Hepatocyte (in vitro differentiated cells): ENCODE data around the gene NAV2. TPM values are rescaled to one million over a fixed set of nuclear protein-coding genes. Genes with fewer than 3 reads are reported as not detected.

Experiments used
- DNase-seq: peaks from one replicate; pipeline ENCODE4 v3.0.0-alpha.2; 2016; ENCODE audit warnings: low spot score
- H2AFZ ChIP-seq: fragments of 200-600 bp; sonication (generic); 2 replicates; pipeline ENCODE4 v1.6.0; 2016; ENCODE audit warnings: antibody characterized with exemption, mild to moderate bottlenecking
- H3K27ac ChIP-seq: fragments of 200-600 bp; sonication (generic); 2 replicates; pipeline ENCODE4 v1.5.1; 2016; ENCODE audit warnings: mild to moderate bottlenecking
- H3K27me3 ChIP-seq: fragments of 200-600 bp; sonication (generic); 2 replicates; pipeline ENCODE4 v1.6.1; 2016
- H3K36me3 ChIP-seq: fragments of 200-600 bp; sonication (generic); replicated peaks from 2 replicates; pipeline ENCODE4 v1.5.1; 2016; ENCODE audit warnings: low read depth; ENCODE audit not compliant: insufficient read depth
- H3K4me1 ChIP-seq: fragments of 200-600 bp; sonication (generic); 2 replicates; pipeline ENCODE4 v1.5.1; 2016; ENCODE audit warnings: mild to moderate bottlenecking, moderate library complexity; ENCODE audit not compliant: insufficient read depth
- H3K4me2 ChIP-seq: fragments of 200-600 bp; sonication (generic); 2 replicates; pipeline ENCODE4 v1.6.0; 2016
- H3K4me3 ChIP-seq: fragments of 200-600 bp; sonication (generic); 2 replicates; pipeline ENCODE4 v1.5.1; 2016; ENCODE audit warnings: mild to moderate bottlenecking
- H3K79me2 ChIP-seq: fragments of 200-600 bp; sonication (generic); 2 replicates; pipeline ENCODE4 v1.6.0; 2017; ENCODE audit warnings: mild to moderate bottlenecking
- H3K9me2 ChIP-seq: fragments of 200-600 bp; sonication (generic); replicated peaks from 2 replicates; pipeline ENCODE4 v1.6.0; 2017; ENCODE audit warnings: mild to moderate bottlenecking; ENCODE audit not compliant: insufficient read depth
- H3K9me3 ChIP-seq: fragments of 200-600 bp; sonication (generic); 2 replicates; pipeline ENCODE4 v1.5.1; 2016; ENCODE audit warnings: low read depth, mild to moderate bottlenecking
- H4K20me1 ChIP-seq: fragments of 200-600 bp; sonication (generic); 2 replicates; pipeline ENCODE4 v1.6.0; 2016; ENCODE audit warnings: mild to moderate bottlenecking; ENCODE audit not compliant: insufficient read depth, poor library complexity, severe bottlenecking
- CTCF ChIP-seq: fragments of 200-600 bp; sonication (generic); IDR thresholded peaks from 2 replicates; pipeline ENCODE4 v1.5.1; 2016; ENCODE audit warnings: antibody characterized with exemption, mild to moderate bottlenecking; ENCODE audit not compliant: poor library complexity
- EZH2 ChIP-seq: fragments of 200-600 bp; sonication (generic); IDR thresholded peaks from 2 replicates; pipeline ENCODE4 v1.6.1; 2016; ENCODE audit warnings: antibody characterized with exemption, mild to moderate bottlenecking, borderline replicate concordance
- EZH2phosphoT487 ChIP-seq: fragments of 200-600 bp; sonication (generic); IDR thresholded peaks from one replicate; pipeline ENCODE4 v1.6.1; 2018; ENCODE audit warnings: antibody characterized with exemption, mild to moderate bottlenecking, low read depth, moderate library complexity; ENCODE audit not compliant: unreplicated experiment, severe bottlenecking
- WGBS: methylation state at CpG from one replicate; pipeline ENCODE4 v1.1.6; 2016; ENCODE audit warnings: low lambda C conversion rate; ENCODE audit errors: missing lambda C conversion rate; 5-methylcytosine and 5-hydroxymethylcytosine counted together
- polyA plus RNA-seq: library from polyadenylated mRNA; unstranded; fragments of >200 nt; fragmentation: Nextera tagmentation; extraction: Ambion mirVana; gene quantifications from 2 replicates; pipeline ENCODE4 v1.2.1, GENCODE V29; 2016
- total RNA-seq: library from RNA; depleted of rRNA; stranded (reverse); fragments of >200 nt; gene quantifications from 2 replicates; pipeline ENCODE4 v1.2.3, GENCODE V29; 2014

The NAV2 gene
- total and polyA plus RNA-seq, 2 experiments from 2014 or later, result 23.7 to 30.8 TPM

GRCh38 chr11:20068691-20069090 lies 356.1 kb downstream of the NAV2 start:
- no peak overlapping the region for H2AFZ ChIP-seq
- H4K20me1 ChIP-seq, result no peaks in the 10 kb centered on the region
- no peaks in the 10 kb centered on the region for H3K9me2 ChIP-seq
- H3K4me3 ChIP-seq, result no peak overlapping the region
- no peaks in the 10 kb centered on the region for H3K27me3 ChIP-seq
- no peak overlapping the region for H3K27ac ChIP-seq
- peaks cover 3% of the 10 kb centered on the region for H3K36me3 ChIP-seq
- H3K4me2 ChIP-seq, result no peak overlapping the region
- peaks cover 13% of the 10 kb centered on the region for H3K4me1 ChIP-seq
- TF ChIP-seq EZH2, result no peak
- no peak for TF ChIP-seq EZH2phosphoT487
- TF ChIP-seq CTCF, result no peak
- 94% methylated on average over 2 of the region's 2 CpGs for WGBS
- no peak for DNase-seq
- no peaks in the 10 kb centered on the region for H3K9me3 ChIP-seq
- H3K79me2 ChIP-seq, result peaks cover 5% of the 10 kb centered on the region

- 45% methylated on average over 3 of the region's 3 CpGs for WGBS
- Histone ChIP-seq H3K4me3 (no peak overlapping the region), H3K79me2 (peaks cover 5% of the 10 kb centered on the region), H3K36me3 (peaks cover 3% of the 10 kb centered on the region), H3K4me2 (no peak overlapping the region), H2AFZ (no peak overlapping the region), H4K20me1 (no peaks in the 10 kb centered on the region), H3K9me2 (no peaks in the 10 kb centered on the region), H3K27ac (peak overlapping the region; percentile 37), H3K9me3 (no peaks in the 10 kb centered on the region), H3K4me1 (peaks cover 6% of the 10 kb centered on the region), H3K27me3 (no peaks in the 10 kb centered on the region)
- no peak for TF ChIP-seq EZH2phosphoT487
- TF ChIP-seq EZH2, result no peak
- TF ChIP-seq CTCF, result no peak
- no peak for DNase-seq
Observed at GRCh38 chr11:20070459-20070858, 357.8 kb downstream of the NAV2 start.

DNA sequence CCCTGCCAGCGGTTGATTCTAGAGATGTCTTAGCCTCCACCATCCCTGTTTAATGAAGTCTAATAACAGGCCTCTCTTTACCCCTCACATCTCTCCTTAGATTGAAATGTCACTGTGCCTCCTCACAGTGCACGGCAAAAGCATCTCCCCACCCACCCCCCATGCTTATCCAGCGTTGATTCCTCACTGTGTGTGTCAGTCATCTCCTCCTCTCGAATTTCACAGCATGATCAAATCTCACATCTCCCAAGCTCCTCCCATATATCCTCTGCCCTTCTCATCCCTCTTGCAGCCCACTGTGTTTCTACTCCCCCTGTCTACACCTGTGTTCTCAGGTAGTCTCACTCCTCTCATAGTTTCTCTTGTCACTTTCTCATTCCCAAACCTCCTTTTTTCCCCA lies 363.0 kb downstream of the NAV2 start:
- H3K79me2 ChIP-seq, result peaks cover 5% of the 10 kb centered on the region
- DNase-seq, result no peak
- peaks cover 3% of the 10 kb centered on the region for H3K4me1 ChIP-seq
- H3K9me2 ChIP-seq, result no peaks in the 10 kb centered on the region
- no peak overlapping the region for H3K4me3 ChIP-seq
- WGBS, result 77% methylated on average over 4 of the region's 4 CpGs
- no peak overlapping the region for H2AFZ ChIP-seq
- H3K36me3 ChIP-seq, result no peaks in the 10 kb centered on the region
- no peaks in the 10 kb centered on the region for H3K27me3 ChIP-seq
- TF ChIP-seq EZH2phosphoT487 (no peak), CTCF (no peak), EZH2 (no peak)
- no peak overlapping the region for H3K4me2 ChIP-seq
- H3K27ac ChIP-seq, result no peak overlapping the region
- H3K9me3 ChIP-seq, result no peaks in the 10 kb centered on the region
- no peaks in the 10 kb centered on the region for H4K20me1 ChIP-seq

- H3K9me3 ChIP-seq, result no peaks in the 10 kb centered on the region
- H3K9me2 ChIP-seq, result no peaks in the 10 kb centered on the region
- no peaks in the 10 kb centered on the region for H3K36me3 ChIP-seq
- no peak for DNase-seq
- no peak overlapping the region for H3K4me2 ChIP-seq
- H4K20me1 ChIP-seq, result no peaks in the 10 kb centered on the region
- H2AFZ ChIP-seq, result no peak overlapping the region
- H3K4me3 ChIP-seq, result no peak overlapping the region
- H3K27ac ChIP-seq, result no peak overlapping the region
- no peaks in the 10 kb centered on the region for H3K27me3 ChIP-seq
- WGBS, result 96% methylated on average over 7 of the region's 7 CpGs
- H3K4me1 ChIP-seq, result no peaks in the 10 kb centered on the region
- no peaks in the 10 kb centered on the region for H3K79me2 ChIP-seq
- TF ChIP-seq EZH2phosphoT487 (no peak), EZH2 (no peak), CTCF (no peak)
Observed at GRCh38 chr11:20078846-20079245, 366.2 kb downstream of the NAV2 start.
